G401 (cell line): ENCODE data around the gene CACNA1I. TPM values are rescaled to one million over a fixed set of nuclear protein-coding genes. Genes with fewer than 3 reads are reported as not detected.
A peak's percentile ranks its signal among the peaks of the same experiment; 100 is the strongest.
"Not testable (repeated sequence)": the region's sequence is repeated elsewhere in the genome, so short reads cannot be mapped to it uniquely, and the experiment has no call there.

Source experiments
- DNase-seq: peaks from one replicate; pipeline ENCODE4 v3.0.0-alpha.2; 2015; ENCODE audit warnings: low spot score
- in situ Hi-C: cut with HindIII; loops from 2 replicates; pipeline ENCODE4 v1.10.0; 2016; ENCODE audit warnings: low sequenced_read_pairs, mixed read lengths
- total RNA-seq: library from RNA; depleted of rRNA; stranded (reverse); fragments of >200 nt; shearing (Covaris generic); gene quantifications from 2 replicates; pipeline ENCODE4 v1.2.3, GENCODE V29; 2014; rRNA removed

Gene CACNA1I
- 0.10 TPM in 1 of 2 replicates, not detected in the other for total RNA-seq

DNA sequence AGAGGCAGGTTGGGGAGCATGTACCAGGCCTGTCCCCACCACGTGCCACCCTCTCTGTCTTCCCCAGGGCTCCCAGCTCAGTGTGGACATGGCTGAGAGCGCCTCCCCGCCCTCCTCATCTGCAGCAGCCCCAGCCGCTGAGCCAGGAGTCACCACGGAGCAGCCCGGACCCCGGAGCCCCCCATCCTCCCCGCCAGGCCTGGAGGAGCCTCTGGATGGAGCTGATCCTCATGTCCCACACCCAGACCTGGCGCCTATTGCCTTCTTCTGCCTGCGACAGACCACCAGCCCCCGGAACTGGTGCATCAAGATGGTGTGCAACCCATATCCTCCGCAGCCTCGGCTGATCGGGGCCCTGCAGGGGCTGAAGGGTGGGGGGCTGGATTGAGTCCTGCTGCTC is at the start of gene CACNA1I:
TSS of gene CACNA1I (plus strand) at position 89 of the 400 bp plus-strand sequence. CDS start at position 89, 0 bp downstream.
- DNase-seq, result no peak

DNA sequence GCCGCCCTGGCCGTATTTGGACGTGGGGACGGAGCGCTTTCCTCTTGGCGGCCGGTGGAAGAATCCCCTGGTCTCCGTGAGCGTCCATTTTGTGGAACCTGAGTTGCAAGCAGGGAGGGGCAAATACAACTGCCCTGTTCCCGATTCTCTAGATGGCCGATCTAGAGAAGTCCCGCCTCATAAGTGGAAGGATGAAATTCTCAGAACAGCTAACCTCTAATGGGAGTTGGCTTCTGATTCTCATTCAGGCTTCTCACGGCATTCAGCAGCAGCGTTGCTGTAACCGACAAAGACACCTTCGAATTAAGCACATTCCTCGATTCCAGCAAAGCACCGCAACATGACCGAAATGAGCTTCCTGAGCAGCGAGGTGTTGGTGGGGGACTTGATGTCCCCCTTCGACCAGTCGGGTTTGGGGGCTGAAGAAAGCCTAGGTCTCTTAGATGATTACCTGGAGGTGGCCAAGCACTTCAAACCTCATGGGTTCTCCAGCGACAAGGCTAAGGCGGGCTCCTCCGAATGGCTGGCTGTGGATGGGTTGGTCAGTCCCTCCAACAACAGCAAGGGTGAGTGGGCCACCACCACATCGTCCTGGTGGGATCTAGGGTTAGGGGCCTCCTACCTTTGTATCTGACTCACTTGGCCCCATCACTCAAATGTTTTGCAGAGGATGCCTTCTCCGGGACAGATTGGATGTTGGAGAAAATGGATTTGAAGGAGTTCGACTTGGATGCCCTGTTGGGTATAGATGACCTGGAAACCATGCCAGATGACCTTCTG is 49.3 kb upstream of the CACNA1I start:
- in situ Hi-C loops, result not testable (repeated sequence)
- peak; percentile 68 for DNase-seq

More for the DNA sequence above, at the start of gene CACNA1I:
- in situ Hi-C loops, result no loop called here

DNA sequence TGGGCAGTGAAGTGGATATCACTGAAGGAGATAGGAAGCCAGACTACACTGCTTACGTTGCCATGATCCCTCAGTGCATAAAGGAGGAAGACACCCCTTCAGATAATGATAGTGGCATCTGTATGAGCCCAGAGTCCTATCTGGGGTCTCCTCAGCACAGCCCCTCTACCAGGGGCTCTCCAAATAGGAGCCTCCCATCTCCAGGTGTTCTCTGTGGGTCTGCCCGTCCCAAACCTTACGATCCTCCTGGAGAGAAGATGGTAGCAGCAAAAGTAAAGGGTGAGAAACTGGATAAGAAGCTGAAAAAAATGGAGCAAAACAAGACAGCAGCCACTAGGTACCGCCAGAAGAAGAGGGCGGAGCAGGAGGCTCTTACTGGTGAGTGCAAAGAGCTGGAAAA is 48.5 kb upstream of the CACNA1I start:
- DNase-seq, in situ Hi-C loops: not testable (repeated sequence)

DNA sequence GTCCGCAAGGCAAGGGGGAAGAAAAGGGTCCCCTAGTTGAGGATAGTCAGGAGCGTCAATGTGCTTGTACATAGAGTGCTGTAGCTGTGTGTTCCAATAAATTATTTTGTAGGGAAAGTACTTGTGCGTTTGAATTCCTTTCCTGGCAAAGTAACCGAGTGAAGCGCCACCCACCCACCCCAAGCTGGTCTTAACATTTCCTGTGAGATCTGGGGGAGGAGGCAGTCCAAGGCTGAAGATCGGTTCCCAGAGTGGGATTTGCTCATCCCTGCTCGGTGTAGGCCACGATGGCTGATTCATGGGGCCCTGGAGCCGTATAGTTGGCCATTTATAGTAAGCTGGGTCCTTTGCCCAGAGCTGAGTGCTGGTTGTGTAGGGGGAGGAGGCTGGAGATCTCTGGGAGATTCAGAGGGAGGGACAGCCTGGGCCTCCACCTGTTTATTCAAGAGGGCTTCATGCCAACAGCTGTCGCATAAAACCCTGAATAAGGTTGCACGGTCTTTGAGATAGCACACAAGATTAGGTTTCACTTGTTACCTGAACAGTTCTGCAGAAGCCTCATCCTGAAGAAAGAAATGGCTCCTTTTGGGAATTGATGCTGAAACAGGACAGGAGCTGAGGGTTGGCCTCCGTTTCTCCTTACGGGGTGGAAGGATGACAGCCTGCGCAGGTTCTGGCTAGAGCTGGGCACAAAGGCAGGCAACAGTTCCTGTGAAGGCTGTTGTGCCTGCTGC is 47.8 kb upstream of the CACNA1I start:
- DNase-seq, result peak; percentile 64
- in situ Hi-C loops, result no loop called here

DNA sequence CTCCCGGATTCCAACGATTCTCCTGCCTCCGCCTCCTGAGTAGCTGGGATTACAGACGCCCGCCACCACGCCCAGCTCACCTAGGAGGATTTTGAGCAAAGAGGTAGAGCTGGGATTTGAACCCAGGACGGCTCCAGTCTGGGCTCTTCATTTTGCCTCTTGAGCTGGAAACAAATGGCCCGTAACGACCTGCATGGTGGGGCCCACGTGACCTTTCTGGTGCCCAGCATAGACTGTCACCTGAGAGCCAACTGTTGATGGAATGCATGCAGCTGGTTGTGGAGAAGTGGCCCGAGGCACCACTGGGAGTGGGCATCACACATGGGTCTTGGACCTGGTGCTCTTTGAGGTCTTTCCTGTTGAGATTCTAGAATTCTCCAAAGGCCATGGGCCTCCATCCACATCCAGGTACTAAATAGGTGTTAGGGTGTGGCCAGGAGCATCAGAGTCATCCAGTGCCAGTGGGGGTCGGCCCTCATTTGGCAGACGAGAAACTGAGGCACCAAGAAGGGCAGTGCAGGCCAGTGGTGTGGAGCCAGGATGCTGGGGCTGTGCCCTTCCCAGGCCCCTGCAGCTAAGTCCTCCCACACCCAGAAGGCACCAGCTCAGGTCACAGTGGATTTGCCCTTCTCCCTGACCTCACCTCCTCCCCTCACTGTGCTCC is 46.3 kb upstream of the CACNA1I start:
- DNase-seq, result peak; percentile 33
- in situ Hi-C loops, result no loop called here

DNA sequence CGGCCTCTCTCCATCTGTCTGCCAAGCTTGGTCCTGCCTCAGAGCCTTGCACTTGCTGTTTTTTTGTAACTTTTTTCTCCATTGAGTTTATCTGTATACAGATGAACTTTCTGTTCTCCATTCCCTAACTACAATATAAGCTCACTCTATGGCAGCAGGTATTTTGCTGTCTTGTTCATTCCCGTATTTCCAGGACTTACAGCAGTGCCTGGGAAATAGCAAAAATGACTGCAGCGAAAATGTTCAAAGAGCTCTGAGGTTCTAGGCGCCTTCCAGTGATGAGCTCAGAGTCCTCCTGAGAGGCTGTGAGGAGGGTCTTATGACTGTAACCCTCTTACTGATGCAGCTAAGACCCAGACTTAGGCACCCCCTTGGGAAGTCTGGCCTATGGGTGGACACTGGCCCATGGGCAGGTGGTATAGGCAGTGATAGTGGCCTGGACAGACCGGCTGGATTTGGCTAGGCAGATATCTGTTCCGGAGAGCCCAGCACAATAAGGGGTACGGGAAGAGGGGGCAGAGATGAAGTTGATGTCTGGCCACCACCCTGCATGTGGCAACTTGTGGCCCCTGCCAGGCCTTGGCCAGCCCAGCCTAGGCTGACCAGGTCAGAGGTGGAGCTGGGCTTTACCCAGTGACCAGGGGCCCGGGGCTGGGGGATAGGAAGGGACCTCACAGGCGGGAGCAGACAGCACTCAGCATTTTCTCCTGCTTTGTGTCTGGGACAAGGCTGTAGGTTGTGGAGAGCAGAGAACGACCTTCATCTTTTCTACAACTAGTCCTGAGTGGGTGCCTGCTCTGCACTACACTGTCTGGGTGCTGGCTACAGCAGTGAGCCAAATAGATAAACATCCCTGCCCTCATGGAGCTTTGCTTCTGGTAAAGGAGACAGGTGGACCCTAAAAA is 45.5 kb upstream of the CACNA1I start:
- peak; percentile 47 for DNase-seq
- in situ Hi-C loops, result no loop called here

DNA sequence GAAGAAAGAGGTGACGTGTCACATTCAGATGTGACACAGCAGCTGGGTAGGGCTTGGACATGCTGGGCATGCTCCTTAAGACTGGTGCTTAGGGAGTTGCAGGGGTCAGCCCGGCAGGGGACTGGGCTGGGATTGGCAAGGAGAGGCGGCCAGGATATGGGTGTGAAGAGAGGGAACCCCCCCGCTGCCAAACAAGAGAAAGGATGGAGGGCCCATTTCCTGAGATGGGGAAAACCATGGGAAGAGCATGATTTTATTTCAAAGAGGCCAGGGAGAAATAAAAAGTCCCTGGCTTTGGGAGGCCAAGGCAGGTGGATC is 44.9 kb upstream of the CACNA1I start:
- in situ Hi-C loops, result no loop called here

DNA sequence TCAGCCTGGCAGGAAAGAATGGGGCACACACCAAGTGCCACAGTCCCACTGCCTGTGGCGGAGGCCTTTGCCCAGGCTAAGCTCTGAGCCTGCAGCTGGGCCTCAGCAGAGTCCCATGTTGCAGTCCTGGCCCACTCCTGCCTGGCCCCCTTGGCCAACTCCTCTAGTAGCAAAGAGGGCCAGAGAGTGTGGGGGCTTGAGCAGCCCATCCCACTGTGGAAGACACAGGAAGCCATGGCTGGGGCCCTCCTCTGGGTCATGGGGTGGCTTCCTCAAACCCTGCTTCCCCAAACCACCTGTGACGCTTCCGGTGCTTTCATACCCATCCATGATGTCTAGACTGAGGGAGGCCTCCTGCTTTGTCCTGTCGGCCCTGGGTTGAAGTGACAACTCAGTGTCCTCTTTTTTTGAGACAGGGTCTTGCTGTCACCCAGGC is 43.8 kb upstream of the CACNA1I start:
- in situ Hi-C loops, result no loop called here
- DNase-seq, result no peak

More for the DNA sequence above, 44.9 kb upstream of the CACNA1I start:
- no peak for DNase-seq

DNA sequence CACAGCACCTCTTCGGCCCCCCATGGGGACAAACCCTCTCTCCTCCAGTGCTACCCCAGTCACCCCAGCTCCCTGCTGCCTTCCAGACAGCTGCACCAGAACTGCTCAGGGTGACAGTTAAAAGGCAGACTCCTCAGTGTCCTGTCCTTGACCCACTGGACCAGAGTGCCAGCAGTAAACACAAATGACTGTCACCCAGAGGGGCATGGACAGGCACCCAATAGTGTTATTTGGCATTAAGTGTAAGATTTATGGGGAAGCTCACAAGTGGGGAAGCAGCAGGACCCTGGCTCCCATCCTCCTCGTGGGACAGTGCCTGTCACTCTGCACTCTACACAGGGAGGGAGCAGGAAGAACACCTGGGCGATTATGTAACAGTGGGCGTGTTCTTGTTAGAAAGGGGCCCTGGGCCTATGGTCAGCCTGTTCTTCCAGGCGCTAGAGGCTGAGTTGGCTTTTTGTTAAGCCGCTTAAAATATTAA is 43.0 kb upstream of the CACNA1I start:
- in situ Hi-C loops, result no loop called here

DNA sequence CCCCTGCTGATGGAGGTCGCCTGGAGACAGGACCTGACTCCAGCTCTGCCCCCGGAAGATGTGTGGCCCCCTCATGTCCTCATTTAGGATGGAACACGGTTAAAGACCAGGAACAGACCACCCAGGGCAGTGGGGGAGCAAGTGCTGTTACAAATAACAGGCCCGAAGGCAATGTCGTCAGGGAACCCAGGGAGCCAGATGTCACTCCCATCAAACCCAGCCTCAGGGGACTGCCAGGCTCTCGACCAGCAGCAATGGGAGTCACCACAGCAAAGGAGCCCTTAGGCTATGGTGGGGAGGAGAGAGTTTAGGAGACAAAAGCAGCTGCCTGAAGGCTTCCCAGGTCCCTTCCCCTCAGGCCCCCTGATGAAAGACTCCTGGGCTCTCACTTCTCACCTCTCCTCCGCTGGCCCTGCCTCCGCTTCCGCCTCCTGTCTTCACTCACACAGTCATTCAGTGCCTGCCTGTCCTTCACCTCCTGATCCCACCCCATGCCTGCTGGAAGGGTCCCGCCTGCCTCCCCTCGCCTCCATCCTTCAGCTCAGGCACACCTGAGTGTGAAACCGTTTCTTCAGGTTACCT is 42.4 kb upstream of the CACNA1I start:
- in situ Hi-C loops, result no loop called here
- peak; percentile 38 for DNase-seq

More for the DNA sequence above, 43.0 kb upstream of the CACNA1I start:
- peak; percentile 68 for DNase-seq

DNA sequence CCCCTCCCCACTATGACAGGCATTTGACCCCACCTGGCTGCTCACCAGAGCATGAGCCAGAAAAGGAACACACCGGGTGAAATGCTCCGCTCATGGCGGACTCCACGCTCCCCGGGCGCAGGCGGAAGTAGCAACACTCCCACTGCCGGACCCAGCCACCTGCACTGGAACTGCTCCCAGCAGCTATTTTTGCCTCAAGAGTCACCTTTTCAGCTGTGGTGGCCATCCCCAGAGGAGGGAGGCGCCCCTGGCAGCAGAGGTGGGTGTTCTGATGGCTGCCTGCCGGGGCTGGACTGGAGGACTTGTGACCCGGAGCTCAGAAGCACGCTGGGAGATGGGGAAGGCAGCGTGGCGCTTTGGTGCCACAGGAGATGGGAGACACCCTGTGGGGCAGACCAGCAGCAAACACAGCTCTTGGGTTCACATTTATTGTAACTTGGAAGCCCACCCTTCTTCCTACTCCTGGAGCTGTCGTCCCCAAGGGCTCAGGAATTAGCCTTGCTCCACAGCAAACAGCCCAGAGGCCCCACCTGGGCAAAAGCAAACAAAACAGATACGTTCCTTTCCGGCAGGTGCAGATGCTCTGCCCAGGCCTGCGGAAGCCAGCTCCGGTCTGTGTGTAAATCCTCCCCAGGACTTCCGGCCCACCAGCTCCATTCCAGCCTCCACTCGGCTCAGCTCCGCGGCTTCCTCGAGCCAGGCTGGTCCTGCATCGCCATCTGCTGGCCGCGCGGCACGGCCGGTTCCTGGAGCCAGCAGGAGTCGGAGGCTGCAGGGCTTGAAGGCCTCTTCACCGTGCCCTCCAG is 41.7 kb upstream of the CACNA1I start:
- in situ Hi-C loops, result no loop called here
- DNase-seq, result peak; percentile 93

DNA sequence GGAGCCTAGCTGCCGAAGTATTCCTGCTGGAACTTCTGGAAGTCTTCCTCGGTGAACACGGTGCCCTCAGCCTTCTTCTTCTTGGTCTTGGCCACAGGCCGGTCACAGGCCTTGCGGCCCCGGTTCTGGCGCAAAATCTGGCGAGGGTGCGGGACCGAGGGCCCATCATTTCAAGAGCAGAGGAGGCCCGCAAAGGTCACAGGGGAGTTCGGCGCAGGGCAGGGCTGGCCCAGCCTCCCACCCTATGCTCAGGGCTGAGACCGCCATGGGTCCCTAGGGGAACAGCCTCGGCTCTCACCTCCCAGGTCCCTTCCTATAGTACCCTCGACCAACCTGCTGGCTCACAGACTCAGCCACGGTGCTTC is 41.1 kb upstream of the CACNA1I start:
- in situ Hi-C loops, result no loop called here

DNA sequence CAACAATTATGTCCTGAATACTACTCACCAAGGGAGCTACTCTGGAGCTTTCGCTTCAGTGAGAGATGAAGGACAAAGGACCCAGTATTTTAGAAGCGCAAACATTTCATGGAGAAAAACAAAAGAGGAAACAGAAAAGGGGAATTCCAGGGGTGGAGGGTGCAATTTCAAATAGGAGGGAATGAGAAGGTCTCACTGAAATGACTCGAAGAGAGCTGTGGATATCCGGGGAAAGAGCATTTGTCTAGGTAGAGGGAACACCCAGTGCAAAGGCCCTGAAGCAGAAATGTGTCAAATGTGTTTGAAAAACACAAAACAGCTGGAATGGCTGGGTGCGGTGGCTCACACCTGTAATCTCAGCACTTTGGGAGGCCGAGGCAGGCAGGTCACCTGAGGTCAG is 40.4 kb upstream of the CACNA1I start:
- no peak for DNase-seq
- in situ Hi-C loops, result no loop called here

More for the DNA sequence above, 41.1 kb upstream of the CACNA1I start:
- DNase-seq, result no peak

DNA sequence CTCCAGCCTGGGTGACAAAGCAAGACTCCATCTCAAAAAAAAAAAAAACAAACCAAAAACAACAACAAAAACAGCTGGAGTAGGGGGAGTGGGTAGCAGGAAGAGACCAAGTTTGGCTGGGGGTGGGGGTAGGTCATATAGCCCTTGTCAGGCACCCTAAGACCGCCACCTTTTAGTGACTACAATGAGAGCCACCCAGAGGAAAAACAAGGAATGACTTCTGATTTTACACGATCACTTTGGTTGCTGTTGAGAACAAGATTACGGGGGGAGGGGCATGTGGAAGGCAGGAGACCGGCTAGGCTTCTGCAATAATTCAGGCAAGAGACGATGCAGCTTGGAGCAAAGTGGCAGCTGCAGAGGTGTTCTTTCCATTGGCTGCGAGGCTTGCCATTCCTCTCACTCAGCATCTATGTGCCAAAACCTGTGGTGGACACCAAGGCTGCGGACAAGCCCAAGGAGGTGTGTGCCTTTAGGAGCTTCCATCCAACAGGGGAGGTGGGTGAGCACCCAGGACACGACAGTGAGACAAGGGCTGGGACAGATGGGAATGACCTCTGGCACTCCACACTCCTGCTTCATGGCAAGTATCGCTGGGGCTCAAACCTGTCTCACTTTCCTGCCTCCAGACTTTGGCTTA is 39.7 kb upstream of the CACNA1I start:
- DNase-seq, result peak; percentile 59
- in situ Hi-C loops, result no loop called here

DNA sequence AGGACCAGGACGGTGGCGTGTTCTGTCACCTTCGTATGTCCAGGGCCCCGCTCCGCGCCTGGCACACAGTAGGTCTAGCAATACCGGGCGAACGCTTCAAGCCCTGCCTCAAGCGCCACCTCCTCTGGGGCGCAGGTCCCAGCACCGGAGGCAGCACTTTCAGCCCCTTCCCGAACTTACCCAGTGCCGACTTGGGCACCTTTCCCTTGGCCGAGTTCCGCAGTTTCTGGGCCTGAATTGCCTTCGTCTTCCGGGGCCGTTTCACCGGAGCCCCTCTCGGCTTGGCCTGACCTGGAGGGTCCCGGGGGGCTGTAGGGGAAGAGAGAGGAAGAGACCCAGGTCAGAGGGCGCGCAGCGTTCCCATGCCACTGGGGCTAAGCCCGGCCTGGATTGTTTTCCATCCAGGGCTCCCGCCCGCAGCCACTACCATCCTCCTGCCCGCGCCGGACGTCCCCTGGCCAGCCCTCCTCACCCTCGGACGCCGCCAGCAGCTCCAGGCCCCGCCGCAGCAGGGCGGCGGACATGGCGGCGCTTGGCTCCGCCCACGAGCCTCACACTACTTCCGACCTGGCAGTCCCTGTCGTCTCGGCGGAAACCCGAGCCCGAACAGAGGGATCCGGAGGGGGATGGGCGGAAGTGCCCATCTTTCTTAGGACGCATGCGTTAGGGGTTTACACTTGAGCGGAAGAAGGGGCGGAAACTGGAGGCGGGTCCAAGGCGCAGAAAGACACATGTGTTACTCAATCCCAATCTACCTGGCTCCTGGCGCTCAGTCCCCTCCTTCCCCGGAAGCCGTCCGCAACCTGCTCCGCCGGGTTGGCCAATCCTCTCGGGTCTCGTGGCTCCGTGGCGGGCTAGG is 38.1 kb upstream of the CACNA1I start, which contains the start of gene RPS19BP1:
TSS of gene RPS19BP1 (minus strand) at position 534 of the 859 bp plus-strand sequence. CDS start at position 524, 10 bp downstream.
- peak; percentile 100 for DNase-seq
- in situ Hi-C loops, result no loop called here

DNA sequence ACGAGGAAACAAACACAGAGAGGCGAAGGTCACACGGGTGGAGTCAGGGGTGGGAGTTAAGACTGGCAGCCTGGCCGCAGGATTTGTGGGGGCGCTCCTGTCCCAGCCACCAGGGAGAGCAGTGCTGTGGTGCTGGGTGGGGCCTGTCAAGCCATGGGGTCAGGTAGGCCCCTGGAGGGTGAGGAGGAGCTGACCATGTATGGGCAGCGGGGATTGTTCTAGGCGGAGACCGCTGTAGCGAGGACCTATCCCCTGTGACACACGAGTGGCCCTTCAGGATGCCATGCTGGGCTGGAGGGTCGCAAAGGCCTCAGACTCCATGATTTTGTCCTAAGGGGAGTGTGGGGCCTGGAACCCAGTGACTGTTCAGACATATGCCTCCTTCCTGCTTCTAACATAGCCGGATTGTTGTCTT is 36.5 kb upstream of the CACNA1I start:
- in situ Hi-C loops, result no loop called here

More for the DNA sequence above, 36.5 kb upstream of the CACNA1I start:
- peak; percentile 49 for DNase-seq
